ENCODE data around the gene AMBRA1.

- no peak for TF ChIP-seq CTCF (IDR thresholded peaks at IDR 0.05)
- no peak for TF ChIP-seq POLR2A (IDR thresholded peaks at IDR 0.05; ENCODE audit: low read depth)
- no peak for TF ChIP-seq POLR2AphosphoS5 (IDR thresholded peaks at IDR 0.05)
These were observed 123.9 kb downstream of the AMBRA1 start for GRCh38 chr11:46469926-46470325.
